Measurements from ENCODE around the gene SYDE2. TPM values are rescaled to one million over a fixed set of nuclear protein-coding genes. Genes with fewer than 3 reads are reported as not detected.

Gene SYDE2
- total RNA-seq, 2 donors from 2014 or later = 15.4 to 21.8 TPM

GRCh38 chr1:85184245-85184644 lies 16.6 kb downstream of the SYDE2 start:
- Histone ChIP-seq H3K9me3 (no peaks in the 10 kb centered on the region), H3K36me3 (no peaks in the 10 kb centered on the region), H3K27ac (no peak overlapping the region), H3K27me3 (no peaks in the 10 kb centered on the region), H3K4me3 (no peak overlapping the region), H3K4me1 (peaks cover 0 to 9% of the 10 kb centered on the region in 2 donors)
- TF ChIP-seq CTCF (IDR thresholded peaks at IDR 0.05) = no peak
- DNase-seq (ENCODE audit: low spot score) = no peak

GRCh38 chr1:85182700-85183099 lies 18.1 kb downstream of the SYDE2 start:
- Histone ChIP-seq H3K27ac (peak overlapping the region; percentile 46 to 66), H3K27me3 (no peaks in the 10 kb centered on the region), H3K4me3 (no peak overlapping the region), H3K36me3 (no peaks in the 10 kb centered on the region), H3K9me3 (no peaks in the 10 kb centered on the region), H3K4me1 (peaks cover 0 to 9% of the 10 kb centered on the region in 2 donors)
- no peak for TF ChIP-seq CTCF (IDR thresholded peaks at IDR 0.05)
- DNase-seq (ENCODE audit: low spot score) = no peak

- no peak for DNase-seq (ENCODE audit: low spot score)
- no peak for TF ChIP-seq CTCF (IDR thresholded peaks at IDR 0.05)
- no peaks in the 10 kb centered on the region for H3K9me3 ChIP-seq
- H3K4me3 ChIP-seq = no peak overlapping the region
- H3K27me3 ChIP-seq = no peaks in the 10 kb centered on the region
- H3K27ac ChIP-seq = no peak overlapping the region
- peaks cover 0 to 9% of the 10 kb centered on the region in 2 donors for H3K4me1 ChIP-seq
- no peaks in the 10 kb centered on the region for H3K36me3 ChIP-seq
Observed at GRCh38 chr1:85180869-85181268, 19.9 kb downstream of the SYDE2 start.

GRCh38 chr1:85179522-85179921 lies 21.3 kb downstream of the SYDE2 start:
- no peak overlapping the region for H3K4me3 ChIP-seq
- no peaks in the 10 kb centered on the region for H3K27me3 ChIP-seq
- H3K36me3 ChIP-seq = no peaks in the 10 kb centered on the region
- no peak for DNase-seq (ENCODE audit: low spot score)
- H3K4me1 ChIP-seq = peaks cover 0 to 9% of the 10 kb centered on the region in 2 donors
- no peak for TF ChIP-seq CTCF (IDR thresholded peaks at IDR 0.05)
- no peak overlapping the region for H3K27ac ChIP-seq
- no peaks in the 10 kb centered on the region for H3K9me3 ChIP-seq

GRCh38 chr1:85178396-85178795 lies 22.4 kb downstream of the SYDE2 start:
- Histone ChIP-seq H3K9me3 (no peaks in the 10 kb centered on the region), H3K4me1 (peaks cover 0 to 5% of the 10 kb centered on the region in 2 donors), H3K4me3 (no peak overlapping the region), H3K27me3 (no peaks in the 10 kb centered on the region), H3K36me3 (no peaks in the 10 kb centered on the region), H3K27ac (no peak overlapping the region)
- no peak for TF ChIP-seq CTCF (IDR thresholded peaks at IDR 0.05)
- no peak for DNase-seq (ENCODE audit: low spot score)

GRCh38 chr1:85174503-85174902 lies 26.3 kb downstream of the SYDE2 start:
- Histone ChIP-seq H3K27me3 (no peaks in the 10 kb centered on the region), H3K36me3 (no peaks in the 10 kb centered on the region), H3K27ac (no peak overlapping the region), H3K9me3 (no peaks in the 10 kb centered on the region), H3K4me1 (no peaks in the 10 kb centered on the region), H3K4me3 (no peak overlapping the region)
- TF ChIP-seq CTCF (IDR thresholded peaks at IDR 0.05) = no peak
- DNase-seq (ENCODE audit: low spot score) = no peak

All from right atrium auricular region (tissue), 2 donors.